Measurements from ENCODE around the gene PBX2. TPM values are rescaled to one million over a fixed set of nuclear protein-coding genes. Genes with fewer than 3 reads are reported as not detected.

PBX2 gene
- total and polyA plus RNA-seq, 4 donors: 1.5 to 52.5 (median 18.7) TPM

DNA sequence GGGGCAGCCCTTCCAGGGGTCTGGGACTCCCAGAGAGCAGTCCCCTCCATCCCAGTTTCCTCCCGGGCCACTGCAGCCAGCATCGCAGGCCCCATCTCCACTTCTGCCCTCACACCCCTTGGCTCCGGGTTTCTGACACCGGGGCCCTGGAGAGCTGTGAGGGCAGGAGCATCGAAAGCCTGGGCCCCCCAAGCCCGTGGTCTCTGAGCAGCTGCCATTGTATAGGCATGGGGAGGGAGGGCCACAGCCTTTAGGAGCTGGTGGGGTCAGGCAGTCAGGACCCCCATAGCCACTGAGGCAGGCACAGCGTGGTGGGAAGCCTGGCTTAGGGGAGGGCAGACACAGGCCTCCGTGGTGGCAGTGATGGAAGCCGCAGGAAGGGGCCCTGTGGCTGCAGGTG lies 12.2 kb upstream of the PBX2 start (continued):
- TF ChIP-seq, protein P1, sequence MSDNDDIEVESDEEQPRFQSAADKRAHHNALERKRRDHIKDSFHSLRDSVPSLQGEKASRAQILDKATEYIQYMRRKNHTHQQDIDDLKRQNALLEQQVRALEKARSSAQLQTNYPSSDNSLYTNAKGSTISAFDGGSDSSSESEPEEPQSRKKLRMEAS (IDR thresholded peaks at IDR 0.05): no peak
- TF ChIP-seq, protein P2, sequence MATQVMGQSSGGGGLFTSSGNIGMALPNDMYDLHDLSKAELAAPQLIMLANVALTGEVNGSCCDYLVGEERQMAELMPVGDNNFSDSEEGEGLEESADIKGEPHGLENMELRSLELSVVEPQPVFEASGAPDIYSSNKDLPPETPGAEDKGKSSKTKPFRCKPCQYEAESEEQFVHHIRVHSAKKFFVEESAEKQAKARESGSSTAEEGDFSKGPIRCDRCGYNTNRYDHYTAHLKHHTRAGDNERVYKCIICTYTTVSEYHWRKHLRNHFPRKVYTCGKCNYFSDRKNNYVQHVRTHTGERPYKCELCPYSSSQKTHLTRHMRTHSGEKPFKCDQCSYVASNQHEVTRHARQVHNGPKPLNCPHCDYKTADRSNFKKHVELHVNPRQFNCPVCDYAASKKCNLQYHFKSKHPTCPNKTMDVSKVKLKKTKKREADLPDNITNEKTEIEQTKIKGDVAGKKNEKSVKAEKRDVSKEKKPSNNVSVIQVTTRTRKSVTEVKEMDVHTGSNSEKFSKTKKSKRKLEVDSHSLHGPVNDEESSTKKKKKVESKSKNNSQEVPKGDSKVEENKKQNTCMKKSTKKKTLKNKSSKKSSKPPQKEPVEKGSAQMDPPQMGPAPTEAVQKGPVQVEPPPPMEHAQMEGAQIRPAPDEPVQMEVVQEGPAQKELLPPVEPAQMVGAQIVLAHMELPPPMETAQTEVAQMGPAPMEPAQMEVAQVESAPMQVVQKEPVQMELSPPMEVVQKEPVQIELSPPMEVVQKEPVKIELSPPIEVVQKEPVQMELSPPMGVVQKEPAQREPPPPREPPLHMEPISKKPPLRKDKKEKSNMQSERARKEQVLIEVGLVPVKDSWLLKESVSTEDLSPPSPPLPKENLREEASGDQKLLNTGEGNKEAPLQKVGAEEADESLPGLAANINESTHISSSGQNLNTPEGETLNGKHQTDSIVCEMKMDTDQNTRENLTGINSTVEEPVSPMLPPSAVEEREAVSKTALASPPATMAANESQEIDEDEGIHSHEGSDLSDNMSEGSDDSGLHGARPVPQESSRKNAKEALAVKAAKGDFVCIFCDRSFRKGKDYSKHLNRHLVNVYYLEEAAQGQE (IDR thresholded peaks at IDR 0.05): no peak
- TF ChIP-seq, protein P3, sequence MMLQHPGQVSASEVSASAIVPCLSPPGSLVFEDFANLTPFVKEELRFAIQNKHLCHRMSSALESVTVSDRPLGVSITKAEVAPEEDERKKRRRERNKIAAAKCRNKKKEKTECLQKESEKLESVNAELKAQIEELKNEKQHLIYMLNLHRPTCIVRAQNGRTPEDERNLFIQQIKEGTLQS (IDR thresholded peaks at IDR 0.05): no peak
- TF ChIP-seq HNF4A (conservative IDR thresholded peaks at IDR 0.05) (no peak), NR2F2 (IDR thresholded peaks at IDR 0.05) (no peak), SP1 (IDR thresholded peaks at IDR 0.05) (no peak)

DNA sequence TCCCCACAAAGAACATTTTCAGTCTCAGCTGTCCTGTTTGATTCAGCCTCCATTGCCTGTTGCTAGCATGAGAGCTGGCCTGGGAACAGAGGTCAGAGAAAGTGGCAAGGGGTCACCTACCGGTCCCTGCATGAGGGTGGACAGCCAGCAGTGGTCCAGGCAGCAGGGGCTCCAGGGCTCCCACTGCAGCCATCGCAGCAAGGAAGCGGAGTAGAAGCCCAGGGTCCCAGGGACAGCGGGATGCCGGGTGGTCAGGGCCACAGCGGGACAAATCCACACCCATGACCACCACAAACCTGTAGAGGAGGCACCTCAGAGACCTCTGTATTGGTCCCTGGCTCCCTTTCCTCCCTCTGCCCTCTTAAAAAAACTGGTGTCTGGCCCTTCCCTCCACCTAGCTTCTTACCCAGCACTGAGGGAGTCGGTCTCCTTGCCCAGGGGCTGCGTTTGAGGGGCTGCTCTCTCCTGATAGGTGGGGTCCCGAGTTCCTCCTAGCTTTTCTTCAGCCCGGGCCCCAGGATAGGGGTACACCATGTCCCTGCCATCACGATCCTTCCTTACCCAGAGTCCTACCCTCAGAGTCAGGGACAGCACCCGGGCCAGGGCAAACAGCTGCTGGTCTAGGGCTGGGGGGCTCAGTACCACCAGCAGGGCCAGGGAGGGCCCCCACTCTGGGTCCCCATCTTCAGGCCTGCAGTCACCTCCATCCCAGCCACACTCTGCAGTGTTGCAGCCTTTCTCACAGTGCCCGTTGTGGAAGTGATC lies 10.9 kb upstream of the PBX2 start:
- no peak for DNase-seq (ENCODE audit: low spot score)
- Histone ChIP-seq H3K4me1 (ENCODE audit: control insufficient read depth in 4 of 4, insufficient read depth in 4 of 4, low read length in 3 of 4) (peaks cover 0 to 12% (median 6%) of the 10 kb centered on the region in 4 donors), H3K36me3 (ENCODE audit: control insufficient read depth in 4 of 4, insufficient read depth in 3 of 4, low read depth in 1 of 4, low read length in 3 of 4) (no peaks in the 10 kb centered on the region), H3K27me3 (ENCODE audit: control insufficient read depth in 4 of 4, insufficient read depth in 4 of 4, low read length in 3 of 4) (no peaks in the 10 kb centered on the region), H3K4me3 (ENCODE audit: low read depth in 1 of 3, low read length in 3 of 3) (no peak overlapping the region), H3K9me3 (ENCODE audit: control insufficient read depth in 4 of 4, low read length in 3 of 4) (no peaks in the 10 kb centered on the region), H3K27ac (ENCODE audit: low read depth in 1 of 2, low read length in 2 of 2) (no peak overlapping the region), H3K9ac (ENCODE audit: low read depth in 1 of 2, low read length in 2 of 2) (no peak overlapping the region)
- TF ChIP-seq HNF4G (IDR thresholded peaks at IDR 0.05) (no peak), YY1 (IDR thresholded peaks at IDR 0.05) (no peak), EGR1 (IDR thresholded peaks at IDR 0.05; ENCODE audit: low read depth in 2 of 2) (no peak), HNF4A (conservative IDR thresholded peaks at IDR 0.05) (no peak)
- TF ChIP-seq, protein P1 (IDR thresholded peaks at IDR 0.05): no peak
- 85% methylated on average over 13 of the region's 13 CpGs for WGBS

DNA sequence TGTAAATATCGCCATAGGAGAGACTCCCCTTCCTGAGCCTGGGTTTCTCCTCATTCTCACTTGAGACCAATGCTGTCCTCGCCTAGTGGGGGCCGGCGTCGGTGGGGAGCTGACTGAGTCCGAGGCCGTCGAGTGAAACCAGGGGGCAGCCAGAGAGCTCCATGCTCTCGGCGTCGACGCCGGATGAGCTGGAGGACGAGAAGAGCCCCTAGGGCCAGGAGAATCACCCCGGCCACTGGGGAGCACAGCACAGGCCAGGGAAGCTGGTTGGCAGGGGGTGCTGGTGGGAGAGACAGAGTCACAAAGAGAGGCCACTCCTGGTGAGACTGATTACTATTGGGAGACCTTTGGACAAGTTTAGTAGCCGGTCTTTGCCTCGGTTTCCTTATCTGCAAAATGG lies 8.9 kb upstream of the PBX2 start:
- Histone ChIP-seq H3K27ac (ENCODE audit: low read depth in 1 of 2, low read length in 2 of 2) (no peak overlapping the region), H3K27me3 (ENCODE audit: control insufficient read depth in 4 of 4, insufficient read depth in 4 of 4, low read length in 3 of 4) (no peaks in the 10 kb centered on the region), H3K9me3 (ENCODE audit: control insufficient read depth in 4 of 4, low read length in 3 of 4) (no peaks in the 10 kb centered on the region), H3K36me3 (ENCODE audit: control insufficient read depth in 4 of 4, insufficient read depth in 3 of 4, low read depth in 1 of 4, low read length in 3 of 4) (no peaks in the 10 kb centered on the region), H3K4me1 (ENCODE audit: control insufficient read depth in 4 of 4, insufficient read depth in 4 of 4, low read length in 3 of 4) (peaks cover 0 to 23% (median 12%) of the 10 kb centered on the region in 4 donors), H3K4me3 (ENCODE audit: low read depth in 1 of 3, low read length in 3 of 3) (no peak overlapping the region), H3K9ac (ENCODE audit: low read depth in 1 of 2, low read length in 2 of 2) (no peak overlapping the region)
- TF ChIP-seq TAF1 (conservative IDR thresholded peaks at IDR 0.05) (no peak), RAD21 (IDR thresholded peaks at IDR 0.05) (no peak), HNF4G (IDR thresholded peaks at IDR 0.05) (no peak), JUND (IDR thresholded peaks at IDR 0.05) (no peak), GABPA (IDR thresholded peaks at IDR 0.05 in 1 of 2, conservative IDR thresholded peaks at IDR 0.05 in 1 of 2) (no peak)
- 84% methylated on average over 17 of the region's 17 CpGs for WGBS
- no peak for DNase-seq (ENCODE audit: low spot score)
